GM12801 (cell line): ENCODE data around the gene SLC25A5.

Experiments
- CTCF ChIP-seq: IDR thresholded peaks from one replicate; pipeline ENCODE4 v1.5.1; 2011; ENCODE audit warnings: control low read depth; ENCODE audit not compliant: insufficient read length; ENCODE audit errors: extremely low read depth

The SLC25A5 gene

DNA sequence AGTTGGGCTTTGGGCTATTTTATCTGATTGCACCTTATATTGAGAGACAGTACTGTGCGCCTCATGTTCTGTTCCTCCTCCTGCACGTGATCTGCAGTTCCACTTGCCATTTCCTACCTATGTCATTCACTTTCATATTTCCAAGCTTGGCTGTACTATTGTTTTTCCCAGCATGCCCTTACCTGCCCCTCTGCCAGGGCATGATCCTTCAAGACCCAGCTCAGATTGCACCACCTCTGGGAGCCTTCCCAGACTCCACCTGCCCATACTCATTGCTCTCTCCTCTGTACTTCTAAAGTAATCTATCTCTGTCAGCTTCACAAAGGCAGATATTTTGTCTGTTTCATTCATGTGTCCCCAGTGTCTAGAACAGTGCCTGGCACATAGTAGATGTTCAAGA is 11.6 kb downstream of the SLC25A5 start:
- TF ChIP-seq CTCF, result no peak

DNA sequence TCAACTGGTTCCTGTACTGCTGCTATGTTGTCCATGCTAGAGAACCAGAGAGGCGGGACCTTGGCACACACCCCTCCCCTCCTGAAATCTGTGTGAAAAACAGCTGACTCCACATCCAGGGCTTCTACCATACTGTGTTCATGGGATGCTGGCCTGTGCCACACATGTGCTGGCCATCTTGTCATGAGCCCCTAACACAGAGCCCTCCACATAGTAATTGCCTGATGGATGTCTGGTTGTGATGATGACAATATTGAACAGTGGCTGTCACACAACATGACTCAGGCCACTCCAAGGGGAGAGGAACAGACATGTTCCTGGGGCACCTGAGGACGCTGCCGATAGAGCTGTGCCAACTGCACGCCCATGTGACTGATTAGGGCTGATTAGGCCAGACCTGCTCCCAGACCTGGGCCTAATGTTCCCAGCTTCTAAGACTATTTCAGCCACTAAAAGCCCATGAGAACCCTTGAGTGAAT is 13.1 kb downstream of the SLC25A5 start:
- no peak for TF ChIP-seq CTCF

GRCh38 chrX:119482041-119482440 is 13.8 kb downstream of the SLC25A5 start:
- TF ChIP-seq CTCF, result no peak

DNA sequence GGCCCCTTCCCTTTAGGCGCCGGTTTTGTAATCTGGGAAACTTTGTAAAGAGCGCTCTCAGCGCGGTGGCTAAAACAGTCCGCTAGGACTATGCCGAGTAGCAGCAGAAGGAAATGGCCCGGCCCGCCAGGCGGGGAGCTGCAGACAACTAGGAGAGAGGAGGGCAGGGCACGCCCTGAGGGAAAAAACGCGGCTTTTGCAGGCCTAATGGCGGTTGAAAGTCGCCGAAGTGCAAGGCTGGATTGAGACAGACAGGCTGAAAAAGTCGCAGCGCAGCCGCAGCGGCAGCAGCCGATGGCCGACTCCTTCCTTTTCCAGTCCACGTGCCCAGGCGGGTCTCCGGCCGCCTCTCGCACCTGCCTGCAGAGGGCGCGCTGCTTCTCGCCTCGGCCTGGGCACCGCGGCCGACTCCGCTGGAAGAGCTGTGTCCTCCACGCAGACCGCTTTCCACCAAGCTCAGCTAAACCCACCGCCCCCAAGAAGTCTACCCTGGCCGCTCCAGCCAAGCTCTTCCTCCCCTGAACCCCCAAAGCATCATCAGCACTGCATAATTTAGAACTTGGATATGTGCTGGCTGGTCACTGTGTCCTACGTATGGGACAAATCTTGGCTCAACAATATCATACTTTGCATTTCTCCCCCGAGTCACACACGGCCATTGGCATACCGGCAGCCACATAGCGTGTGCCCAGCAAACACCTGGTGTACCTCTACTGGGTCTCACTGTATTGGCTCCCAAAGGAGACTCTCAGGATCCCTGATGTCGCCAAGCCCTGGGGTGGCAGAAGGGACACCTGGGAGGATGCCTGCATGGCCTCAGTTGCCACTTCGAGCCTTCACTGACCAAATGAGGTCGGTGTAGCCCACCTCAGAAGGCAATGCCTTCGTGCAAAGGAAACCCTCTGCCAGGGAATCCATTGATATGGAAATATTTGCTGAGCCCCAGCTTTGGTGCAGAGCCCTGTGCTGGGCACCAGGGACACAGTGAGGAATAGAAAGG is 14.5 kb downstream of the SLC25A5 start:
- no peak for TF ChIP-seq CTCF

DNA sequence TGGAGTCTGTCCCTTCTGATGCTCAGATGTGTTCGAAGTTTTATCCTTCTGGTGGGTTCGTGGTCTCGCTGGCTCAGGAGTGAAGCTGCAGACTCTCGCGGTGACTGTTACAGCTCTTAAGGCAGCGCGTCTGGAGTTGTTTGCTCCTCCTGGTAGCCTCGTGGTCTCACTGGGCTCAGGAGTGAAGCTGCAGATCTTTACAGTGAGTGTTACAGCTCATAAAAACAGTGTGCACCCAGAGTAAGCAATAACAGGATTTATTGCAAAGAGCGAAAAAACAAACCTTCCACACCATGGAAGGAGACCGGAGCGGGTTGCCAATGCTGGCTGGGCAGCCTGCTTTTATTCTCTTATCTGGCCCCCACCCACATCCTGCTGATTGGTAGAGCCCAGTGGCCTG is 18.5 kb downstream of the SLC25A5 start:
- TF ChIP-seq CTCF, result no peak

DNA sequence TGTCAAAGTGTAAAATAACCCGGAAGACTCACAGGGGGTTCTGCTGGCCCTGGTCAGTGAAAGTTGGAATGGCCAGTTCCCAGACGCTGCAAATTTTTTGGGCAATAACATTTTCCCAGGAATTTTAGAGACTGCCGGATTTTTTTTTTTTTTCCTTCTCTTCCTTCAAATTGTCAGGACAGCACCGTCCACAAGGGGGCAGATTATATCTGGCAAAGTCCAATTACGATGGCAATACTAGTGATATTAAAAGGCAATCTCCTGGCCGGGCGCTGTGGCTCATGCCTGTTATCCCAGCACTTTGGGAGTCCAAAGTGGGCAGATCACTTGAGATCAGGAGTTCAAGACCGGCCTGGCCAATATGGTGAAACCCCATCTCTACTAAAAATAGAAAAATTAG is 20.5 kb downstream of the SLC25A5 start:
- no peak for TF ChIP-seq CTCF

DNA sequence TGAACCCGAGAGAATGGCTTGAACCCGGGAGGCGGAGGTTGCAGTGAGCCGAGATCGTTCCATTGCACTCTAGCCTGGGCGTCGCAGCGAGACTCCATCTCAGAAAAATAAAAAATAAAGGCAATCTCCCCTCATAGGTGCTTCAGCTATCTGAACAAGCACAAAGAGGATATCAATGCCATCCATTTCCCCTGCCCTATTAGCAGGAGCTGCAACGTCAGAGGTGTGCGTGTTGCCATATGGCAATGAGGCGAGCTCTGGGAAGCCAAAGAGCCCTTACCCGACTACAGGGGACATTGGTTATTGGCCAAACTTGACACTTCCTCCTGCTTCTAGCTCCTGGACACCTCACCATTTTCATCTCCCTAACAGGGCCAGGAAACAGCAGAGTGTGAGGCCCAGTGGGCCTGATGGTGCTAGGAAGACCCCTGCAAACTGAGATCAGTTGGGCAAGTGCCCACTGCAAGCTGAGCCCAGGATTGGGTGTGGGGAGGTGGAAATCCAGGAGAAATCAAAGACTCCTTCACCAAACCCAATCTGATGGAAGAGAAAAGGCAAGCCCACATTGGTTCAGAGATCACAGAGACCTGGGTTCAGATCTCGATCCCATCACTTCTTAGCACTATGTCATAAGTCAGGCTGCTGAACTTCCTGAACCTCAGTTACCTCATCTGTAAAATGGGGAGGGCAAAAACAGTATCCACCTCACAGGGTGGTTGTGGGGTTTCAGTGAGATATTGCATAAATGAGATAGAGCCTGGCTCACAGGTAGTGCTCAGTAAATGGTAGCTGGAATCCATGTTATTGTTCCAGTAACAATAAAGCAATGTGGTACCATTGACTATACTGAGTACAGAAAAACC is 21.2 kb downstream of the SLC25A5 start:
- no peak for TF ChIP-seq CTCF
